ENCODE measurements around the gene CACNA1S. TPM values are rescaled to one million over a fixed set of nuclear protein-coding genes. Genes with fewer than 3 reads are reported as not detected.

The CACNA1S gene
- total RNA-seq, 1 experiment from 2014 or later: not detected

DNA sequence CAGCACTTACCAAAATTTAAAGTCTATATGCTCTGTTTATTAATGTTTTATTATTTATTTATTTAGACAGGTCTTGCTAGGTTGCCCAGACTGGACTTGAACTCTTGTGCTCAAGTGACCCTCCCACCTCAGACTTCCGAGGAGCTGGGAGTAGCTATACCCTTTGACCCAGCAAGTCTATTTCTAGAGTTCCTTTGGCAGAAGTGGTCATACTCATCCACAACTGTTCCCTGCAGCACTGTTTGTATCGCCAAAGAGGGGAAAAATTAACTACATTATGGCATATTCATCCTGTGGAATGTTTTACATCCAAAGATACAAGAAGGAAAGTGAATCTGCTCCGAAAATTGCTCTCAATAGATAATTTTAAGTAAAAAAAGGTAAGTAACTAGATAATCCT lies 28.5 kb downstream of the CACNA1S start:
- no peak overlapping the region for H3K27ac ChIP-seq (ENCODE audit: low read length)
- in situ Hi-C loops (cut with HindIII; ENCODE audit: low pct_unique_long_range_greater_than_20kb, low sequenced_read_pairs) (no loop called here), intact Hi-C loops (cut with micrococcal nuclease; ENCODE audit: unreplicated experiment) (no loop called here)
- CTCF ChIA-PET: interaction anchor here (0.6 to 0.8 kb wide), 2 partner anchors 188 to 232 kb away, joined by 3 to 5 read pairs; no protein-coding TSS in a partner anchor
- no TSS peak for BruUV-seq (replicated peaks)
- DNase-seq (ENCODE audit: low read depth, low spot score) (no peak), ATAC-seq (no peak)
- no peaks in the 10 kb centered on the region for H3K9me3 ChIP-seq (ENCODE audit: control insufficient read depth, insufficient read depth, low read depth, low read length)
- POLR2A ChIA-PET: no interaction called here
- no peaks in the 10 kb centered on the region for H3K4me1 ChIP-seq (ENCODE audit: control insufficient read depth, insufficient read depth, low read length)
- TF ChIP-seq TCF7L2 (IDR thresholded peaks at IDR 0.05; ENCODE audit: low read depth, low read length) (no peak), SIN3A (IDR thresholded peaks at IDR 0.05; ENCODE audit: borderline replicate concordance, insufficient read depth, low read depth, low read length) (no peak), POLR2AphosphoS5 (IDR thresholded peaks at IDR 0.05; ENCODE audit: low read depth, low read length) (no peak)
- TF ChIP-seq, protein P1, sequence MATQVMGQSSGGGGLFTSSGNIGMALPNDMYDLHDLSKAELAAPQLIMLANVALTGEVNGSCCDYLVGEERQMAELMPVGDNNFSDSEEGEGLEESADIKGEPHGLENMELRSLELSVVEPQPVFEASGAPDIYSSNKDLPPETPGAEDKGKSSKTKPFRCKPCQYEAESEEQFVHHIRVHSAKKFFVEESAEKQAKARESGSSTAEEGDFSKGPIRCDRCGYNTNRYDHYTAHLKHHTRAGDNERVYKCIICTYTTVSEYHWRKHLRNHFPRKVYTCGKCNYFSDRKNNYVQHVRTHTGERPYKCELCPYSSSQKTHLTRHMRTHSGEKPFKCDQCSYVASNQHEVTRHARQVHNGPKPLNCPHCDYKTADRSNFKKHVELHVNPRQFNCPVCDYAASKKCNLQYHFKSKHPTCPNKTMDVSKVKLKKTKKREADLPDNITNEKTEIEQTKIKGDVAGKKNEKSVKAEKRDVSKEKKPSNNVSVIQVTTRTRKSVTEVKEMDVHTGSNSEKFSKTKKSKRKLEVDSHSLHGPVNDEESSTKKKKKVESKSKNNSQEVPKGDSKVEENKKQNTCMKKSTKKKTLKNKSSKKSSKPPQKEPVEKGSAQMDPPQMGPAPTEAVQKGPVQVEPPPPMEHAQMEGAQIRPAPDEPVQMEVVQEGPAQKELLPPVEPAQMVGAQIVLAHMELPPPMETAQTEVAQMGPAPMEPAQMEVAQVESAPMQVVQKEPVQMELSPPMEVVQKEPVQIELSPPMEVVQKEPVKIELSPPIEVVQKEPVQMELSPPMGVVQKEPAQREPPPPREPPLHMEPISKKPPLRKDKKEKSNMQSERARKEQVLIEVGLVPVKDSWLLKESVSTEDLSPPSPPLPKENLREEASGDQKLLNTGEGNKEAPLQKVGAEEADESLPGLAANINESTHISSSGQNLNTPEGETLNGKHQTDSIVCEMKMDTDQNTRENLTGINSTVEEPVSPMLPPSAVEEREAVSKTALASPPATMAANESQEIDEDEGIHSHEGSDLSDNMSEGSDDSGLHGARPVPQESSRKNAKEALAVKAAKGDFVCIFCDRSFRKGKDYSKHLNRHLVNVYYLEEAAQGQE (IDR thresholded peaks at IDR 0.05; ENCODE audit: insufficient read depth in 1 of 2, low read depth in 2 of 2, low read length in 1 of 2): no peak
- TF ChIP-seq, protein P2, sequence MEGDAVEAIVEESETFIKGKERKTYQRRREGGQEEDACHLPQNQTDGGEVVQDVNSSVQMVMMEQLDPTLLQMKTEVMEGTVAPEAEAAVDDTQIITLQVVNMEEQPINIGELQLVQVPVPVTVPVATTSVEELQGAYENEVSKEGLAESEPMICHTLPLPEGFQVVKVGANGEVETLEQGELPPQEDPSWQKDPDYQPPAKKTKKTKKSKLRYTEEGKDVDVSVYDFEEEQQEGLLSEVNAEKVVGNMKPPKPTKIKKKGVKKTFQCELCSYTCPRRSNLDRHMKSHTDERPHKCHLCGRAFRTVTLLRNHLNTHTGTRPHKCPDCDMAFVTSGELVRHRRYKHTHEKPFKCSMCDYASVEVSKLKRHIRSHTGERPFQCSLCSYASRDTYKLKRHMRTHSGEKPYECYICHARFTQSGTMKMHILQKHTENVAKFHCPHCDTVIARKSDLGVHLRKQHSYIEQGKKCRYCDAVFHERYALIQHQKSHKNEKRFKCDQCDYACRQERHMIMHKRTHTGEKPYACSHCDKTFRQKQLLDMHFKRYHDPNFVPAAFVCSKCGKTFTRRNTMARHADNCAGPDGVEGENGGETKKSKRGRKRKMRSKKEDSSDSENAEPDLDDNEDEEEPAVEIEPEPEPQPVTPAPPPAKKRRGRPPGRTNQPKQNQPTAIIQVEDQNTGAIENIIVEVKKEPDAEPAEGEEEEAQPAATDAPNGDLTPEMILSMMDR (IDR thresholded peaks at IDR 0.05): no peak
- H3K4me3 ChIP-seq (ENCODE audit: low read depth in 2 of 2, low read length in 2 of 2): no peak overlapping the region
- no peaks in the 10 kb centered on the region for H3K36me3 ChIP-seq (ENCODE audit: control insufficient read depth, insufficient read depth, low read length)
- peaks cover 5% of the 10 kb centered on the region for H3K27me3 ChIP-seq (ENCODE audit: control insufficient read depth, insufficient read depth, low read length)

DNA sequence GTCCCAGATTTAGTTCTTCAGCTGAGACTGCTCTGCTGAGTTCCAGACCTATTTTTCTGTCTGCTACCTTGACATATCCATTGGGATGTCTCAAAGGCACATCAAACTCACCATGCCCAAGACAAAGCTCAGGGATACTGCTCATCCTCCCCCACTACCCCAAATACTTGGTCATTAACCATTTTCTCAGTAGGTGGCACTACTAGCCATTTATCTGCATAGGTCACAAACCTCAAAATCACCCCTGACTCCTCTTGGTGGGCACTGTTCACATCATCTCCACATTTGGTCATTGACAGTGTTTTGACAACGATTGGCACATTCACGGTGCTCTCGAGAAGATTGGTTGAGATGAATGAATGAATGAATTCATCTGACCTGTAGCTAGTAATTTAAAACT lies 32.1 kb downstream of the CACNA1S start:
- Histone ChIP-seq H3K4me3 (ENCODE audit: low read depth in 2 of 2, low read length in 2 of 2) (no peak overlapping the region), H3K36me3 (ENCODE audit: control insufficient read depth, insufficient read depth, low read length) (no peaks in the 10 kb centered on the region), H3K27ac (ENCODE audit: low read length) (no peak overlapping the region), H3K9me3 (ENCODE audit: control insufficient read depth, insufficient read depth, low read depth, low read length) (no peaks in the 10 kb centered on the region), H3K27me3 (ENCODE audit: control insufficient read depth, insufficient read depth, low read length) (peaks cover 3% of the 10 kb centered on the region), H3K4me1 (ENCODE audit: control insufficient read depth, insufficient read depth, low read length) (no peaks in the 10 kb centered on the region)
- in situ Hi-C loops (cut with HindIII; ENCODE audit: low pct_unique_long_range_greater_than_20kb, low sequenced_read_pairs) (no loop called here), intact Hi-C loops (cut with micrococcal nuclease; ENCODE audit: unreplicated experiment) (no loop called here)
- DNase-seq (ENCODE audit: low read depth, low spot score): no peak
- ATAC-seq: no peak
- BruUV-seq (replicated peaks): no TSS peak
- TF ChIP-seq TCF7L2 (IDR thresholded peaks at IDR 0.05; ENCODE audit: low read depth, low read length): no peak
- no peak for TF ChIP-seq POLR2AphosphoS5 (IDR thresholded peaks at IDR 0.05; ENCODE audit: low read depth, low read length)
- TF ChIP-seq, protein P2 (IDR thresholded peaks at IDR 0.05): no peak
- no peak for TF ChIP-seq SIN3A (IDR thresholded peaks at IDR 0.05; ENCODE audit: borderline replicate concordance, insufficient read depth, low read depth, low read length)
- TF ChIP-seq, protein P1 (IDR thresholded peaks at IDR 0.05; ENCODE audit: insufficient read depth in 1 of 2, low read depth in 2 of 2, low read length in 1 of 2): no peak
- POLR2A ChIA-PET: no interaction called here
- CTCF ChIA-PET: no interaction called here

Measured in Panc1 (cell line).